ENCODE results near the gene SH2D6.

Gene SH2D6

DNA sequence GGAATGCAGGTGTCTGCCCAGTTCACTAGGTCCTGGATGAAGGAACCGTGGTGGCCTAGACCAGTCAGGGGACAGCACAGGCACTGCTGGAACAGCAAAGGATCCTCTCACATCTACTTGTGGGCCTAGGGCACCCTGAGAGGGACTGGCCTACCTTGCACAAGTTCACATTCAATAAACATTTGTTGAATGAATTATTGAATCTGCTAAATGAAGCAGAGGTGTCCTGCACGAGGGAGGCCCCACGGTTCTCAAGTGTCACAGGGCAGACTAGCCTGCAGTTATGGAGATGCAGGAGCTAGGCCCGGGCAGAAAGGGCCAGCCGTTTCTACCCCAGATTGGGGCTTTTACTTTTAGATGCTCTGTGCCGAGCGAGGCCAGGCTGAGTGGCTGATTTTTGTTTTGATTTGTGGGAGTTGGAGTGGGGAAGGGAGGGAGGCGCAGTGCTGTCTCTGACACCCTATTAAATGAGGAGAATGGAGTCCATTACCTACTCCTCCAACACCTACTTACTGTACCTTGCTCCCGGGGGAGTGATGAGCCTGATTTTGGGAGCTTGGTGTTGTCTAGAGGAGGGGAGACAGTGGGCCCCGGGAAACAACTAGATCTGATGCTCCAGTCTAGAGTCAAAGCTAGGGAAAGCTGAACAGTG lies 18.4 kb downstream of the SH2D6 start:
- Histone ChIP-seq H4K8ac (ENCODE audit: low read length) (peak overlapping the region; percentile 100), H3K4me1 (ENCODE audit: control insufficient read depth, insufficient read depth, low read depth, low read length) (peaks cover 55% of the 10 kb centered on the region), H3K23ac (ENCODE audit: low read length in 2 of 2) (no peak overlapping the region), H3K4me2 (ENCODE audit: low read length, poor library complexity, severe bottlenecking) (peak overlapping the region; percentile 3), H3K79me1 (replicated peaks; ENCODE audit: low read length, poor library complexity, severe bottlenecking) (no peaks in the 10 kb centered on the region), H3K18ac (ENCODE audit: low read depth in 1 of 2, low read length in 2 of 2) (peak overlapping the region; percentile 91 to 98), H3K4me3 (ENCODE audit: insufficient read depth in 1 of 2, low read depth in 1 of 2, low read length in 2 of 2) (peak overlapping the region in 1 of 2 experiments; percentile 46), H2AFZ (ENCODE audit: low read depth, low read length) (peak overlapping the region; percentile 18), H4K91ac (ENCODE audit: low read length) (peak overlapping the region; percentile 79), H3K14ac (ENCODE audit: low read length in 2 of 2) (peak overlapping the region in 1 of 2 experiments; percentile 68), H3K9me3 (ENCODE audit: control insufficient read depth, low read length) (no peaks in the 10 kb centered on the region), H3K36me3 (ENCODE audit: control insufficient read depth in 1 of 2, insufficient read depth in 2 of 2, low read depth in 1 of 2, low read length in 2 of 2) (no peaks in the 10 kb centered on the region), H3K4ac (ENCODE audit: low read depth in 1 of 2, low read length in 2 of 2) (peak overlapping the region; percentile 87 to 90), H2BK15ac (ENCODE audit: low read depth, poor library complexity, severe bottlenecking) (peak overlapping the region; percentile 79), H2AK5ac (ENCODE audit: low read length, severe bottlenecking) (no peak overlapping the region), H2BK5ac (ENCODE audit: low read depth, low read length, poor library complexity, severe bottlenecking) (no peak overlapping the region), H2BK120ac (ENCODE audit: low read depth, low read length) (peak overlapping the region; percentile 24), H3K9ac (ENCODE audit: low read length) (peak overlapping the region; percentile 85), H2BK12ac (ENCODE audit: low read length in 2 of 2) (peak overlapping the region; percentile 46 to 96), H3K27ac (ENCODE audit: low read length, poor library complexity, severe bottlenecking) (peak overlapping the region; percentile 56), H3K27me3 (ENCODE audit: control insufficient read depth in 1 of 2, insufficient read depth in 1 of 2, low read length in 2 of 2) (no peaks in the 10 kb centered on the region)
- DNase-seq, result peak; percentile 41
- 74% methylated on average over 7 of the region's 10 CpGs for WGBS

DNA sequence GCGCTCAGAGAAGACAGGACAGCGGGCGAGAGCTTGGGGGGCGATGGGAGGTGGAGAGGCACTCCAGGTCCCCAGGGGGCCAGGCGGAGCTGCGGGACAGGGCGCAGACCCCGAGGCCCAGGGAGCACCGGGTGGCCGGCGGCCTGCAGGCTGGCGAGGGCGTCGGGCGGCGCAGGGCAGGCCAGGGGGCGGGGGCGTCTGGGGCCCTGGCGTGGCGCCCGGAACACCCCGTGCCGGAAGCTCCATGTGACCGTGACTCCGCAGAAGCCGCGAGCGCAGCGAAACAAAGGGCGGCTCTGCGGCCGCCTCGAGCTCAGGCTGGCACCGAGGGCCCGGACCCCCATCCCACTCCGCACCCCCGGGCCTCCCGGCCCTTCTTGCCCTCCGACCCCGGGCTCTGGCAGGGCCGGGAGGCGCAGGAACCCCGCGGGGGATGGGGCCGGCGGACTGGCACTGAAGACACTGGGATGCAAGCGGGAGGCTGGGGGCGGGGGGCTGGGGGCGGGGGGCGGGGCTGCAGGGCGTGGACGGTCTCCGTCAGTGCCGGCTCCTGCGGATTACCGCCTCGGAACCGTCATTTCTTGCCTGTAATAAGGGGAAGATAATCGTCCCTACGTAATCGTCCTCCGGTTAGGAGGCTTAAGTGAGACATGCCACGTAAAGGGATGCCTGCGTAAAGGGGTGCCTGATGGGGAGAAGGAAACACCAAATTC lies 19.1 kb downstream of the SH2D6 start:
- no peaks in the 10 kb centered on the region for H3K79me1 ChIP-seq (replicated peaks; ENCODE audit: low read length, poor library complexity, severe bottlenecking)
- H4K8ac ChIP-seq (ENCODE audit: low read length), result peak overlapping the region; percentile 100
- H2AFZ ChIP-seq (ENCODE audit: low read depth, low read length), result peak overlapping the region; percentile 18
- peak overlapping the region; percentile 85 for H3K9ac ChIP-seq (ENCODE audit: low read length)
- peak overlapping the region; percentile 46 to 96 for H2BK12ac ChIP-seq (ENCODE audit: low read length in 2 of 2)
- H3K18ac ChIP-seq (ENCODE audit: low read depth in 1 of 2, low read length in 2 of 2), result peak overlapping the region; percentile 91 to 98
- peak overlapping the region in 1 of 2 experiments; percentile 46 for H3K23ac ChIP-seq (ENCODE audit: low read length in 2 of 2)
- H2BK5ac ChIP-seq (ENCODE audit: low read depth, low read length, poor library complexity, severe bottlenecking), result no peak overlapping the region
- peak overlapping the region in 1 of 2 experiments; percentile 68 for H3K14ac ChIP-seq (ENCODE audit: low read length in 2 of 2)
- no peaks in the 10 kb centered on the region for H3K36me3 ChIP-seq (ENCODE audit: control insufficient read depth in 1 of 2, insufficient read depth in 2 of 2, low read depth in 1 of 2, low read length in 2 of 2)
- H4K91ac ChIP-seq (ENCODE audit: low read length), result peak overlapping the region; percentile 84
- H3K27ac ChIP-seq (ENCODE audit: low read length, poor library complexity, severe bottlenecking), result peak overlapping the region; percentile 56
- peak overlapping the region; percentile 90 to 91 for H3K4ac ChIP-seq (ENCODE audit: low read depth in 1 of 2, low read length in 2 of 2)
- no peaks in the 10 kb centered on the region for H3K9me3 ChIP-seq (ENCODE audit: control insufficient read depth, low read length)
- peaks cover 55% of the 10 kb centered on the region for H3K4me1 ChIP-seq (ENCODE audit: control insufficient read depth, insufficient read depth, low read depth, low read length)
- H2BK120ac ChIP-seq (ENCODE audit: low read depth, low read length), result peak overlapping the region; percentile 24
- peak; percentile 93 for DNase-seq
- WGBS, result 7% methylated on average over 54 of the region's 64 CpGs
- no peak overlapping the region for H2AK5ac ChIP-seq (ENCODE audit: low read length, severe bottlenecking)
- H3K4me2 ChIP-seq (ENCODE audit: low read length, poor library complexity, severe bottlenecking), result peak overlapping the region; percentile 18
- peak overlapping the region in 1 of 2 experiments; percentile 61 for H3K4me3 ChIP-seq (ENCODE audit: insufficient read depth in 1 of 2, low read depth in 1 of 2, low read length in 2 of 2)
- no peaks in the 10 kb centered on the region for H3K27me3 ChIP-seq (ENCODE audit: control insufficient read depth in 1 of 2, insufficient read depth in 1 of 2, low read length in 2 of 2)
- peak overlapping the region; percentile 88 for H2BK15ac ChIP-seq (ENCODE audit: low read depth, poor library complexity, severe bottlenecking)

DNA sequence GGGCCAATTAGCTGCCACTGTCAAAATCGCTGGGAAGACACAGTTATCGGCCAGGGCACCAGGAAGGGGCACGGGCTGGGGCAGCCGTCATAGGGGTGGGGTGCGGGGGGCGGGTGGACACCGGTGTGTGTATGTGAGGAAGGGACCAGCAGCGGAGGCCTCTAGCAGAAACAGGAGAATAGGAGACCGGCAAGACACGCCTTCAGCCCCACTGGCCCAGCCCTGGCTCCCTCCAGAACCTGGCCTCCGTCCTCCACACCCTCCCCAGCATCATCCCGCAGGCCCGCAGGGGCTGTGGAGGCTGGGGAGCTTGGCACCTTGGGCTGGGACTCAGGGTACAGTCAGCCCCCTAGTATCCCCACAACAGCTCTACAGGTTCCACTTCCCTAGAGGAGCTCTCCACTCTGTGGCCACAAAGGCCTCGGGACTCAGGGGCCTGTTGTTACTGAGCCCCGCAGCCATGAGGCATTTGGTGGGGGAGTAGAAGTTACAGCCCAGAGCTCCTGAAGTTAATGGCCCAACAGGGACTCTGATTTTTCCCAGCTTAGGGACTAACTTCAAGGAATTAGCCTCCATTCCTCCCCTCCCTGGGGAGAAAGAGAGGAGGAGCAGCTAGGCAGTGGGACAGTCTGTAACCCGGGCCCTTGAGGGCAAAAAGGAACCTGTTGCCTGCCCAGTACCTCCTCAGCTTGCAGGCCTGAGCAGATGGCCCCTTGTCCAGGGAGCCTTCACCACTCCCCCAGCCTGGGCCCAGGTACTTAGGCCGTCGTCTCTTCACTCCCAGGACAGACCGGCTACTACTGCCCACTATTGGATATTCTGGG lies 19.9 kb downstream of the SH2D6 start:
- H3K27me3 ChIP-seq (ENCODE audit: control insufficient read depth in 1 of 2, insufficient read depth in 1 of 2, low read length in 2 of 2), result no peaks in the 10 kb centered on the region
- peak overlapping the region; percentile 55 for H4K8ac ChIP-seq (ENCODE audit: low read length)
- 57% methylated on average over 15 of the region's 19 CpGs for WGBS
- peak overlapping the region in 1 of 2 experiments; percentile 46 for H3K23ac ChIP-seq (ENCODE audit: low read length in 2 of 2)
- H3K4me1 ChIP-seq (ENCODE audit: control insufficient read depth, insufficient read depth, low read depth, low read length), result peaks cover 47% of the 10 kb centered on the region
- H3K4me2 ChIP-seq (ENCODE audit: low read length, poor library complexity, severe bottlenecking), result peak overlapping the region; percentile 18
- H3K9ac ChIP-seq (ENCODE audit: low read length), result peak overlapping the region; percentile 85
- H3K18ac ChIP-seq (ENCODE audit: low read depth in 1 of 2, low read length in 2 of 2), result peak overlapping the region; percentile 29 to 86
- peak overlapping the region; percentile 6 for H2AK5ac ChIP-seq (ENCODE audit: low read length, severe bottlenecking)
- H2BK120ac ChIP-seq (ENCODE audit: low read depth, low read length), result peak overlapping the region; percentile 24
- H3K4me3 ChIP-seq (ENCODE audit: insufficient read depth in 1 of 2, low read depth in 1 of 2, low read length in 2 of 2), result peak overlapping the region in 1 of 2 experiments; percentile 61
- no peak for DNase-seq
- no peak overlapping the region for H3K27ac ChIP-seq (ENCODE audit: low read length, poor library complexity, severe bottlenecking)
- no peaks in the 10 kb centered on the region for H3K79me1 ChIP-seq (replicated peaks; ENCODE audit: low read length, poor library complexity, severe bottlenecking)
- no peak overlapping the region for H2BK5ac ChIP-seq (ENCODE audit: low read depth, low read length, poor library complexity, severe bottlenecking)
- peak overlapping the region; percentile 50 for H2BK15ac ChIP-seq (ENCODE audit: low read depth, poor library complexity, severe bottlenecking)
- H3K14ac ChIP-seq (ENCODE audit: low read length in 2 of 2), result no peak overlapping the region
- H4K91ac ChIP-seq (ENCODE audit: low read length), result peak overlapping the region; percentile 65
- no peak overlapping the region for H2AFZ ChIP-seq (ENCODE audit: low read depth, low read length)
- H3K4ac ChIP-seq (ENCODE audit: low read depth in 1 of 2, low read length in 2 of 2), result peak overlapping the region; percentile 90 to 91
- peak overlapping the region; percentile 12 to 84 for H2BK12ac ChIP-seq (ENCODE audit: low read length in 2 of 2)
- H3K9me3 ChIP-seq (ENCODE audit: control insufficient read depth, low read length), result no peaks in the 10 kb centered on the region
- no peaks in the 10 kb centered on the region for H3K36me3 ChIP-seq (ENCODE audit: control insufficient read depth in 1 of 2, insufficient read depth in 2 of 2, low read depth in 1 of 2, low read length in 2 of 2)

All from mesenchymal stem cell (in vitro differentiated cells and primary cell).